GM21423 (cell line): ENCODE data around the gene B3GNT7.
A peak's percentile ranks its signal among the peaks of the same experiment; 100 is the strongest.

Experiments
- ATAC-seq: cut with Tn5 transposase; IDR thresholded peaks from one replicate; pipeline ENCODE4 v1.9.1; 2021; ENCODE audit warnings: mild to moderate bottlenecking, moderate library complexity; ENCODE audit not compliant: unreplicated experiment

Gene B3GNT7

DNA sequence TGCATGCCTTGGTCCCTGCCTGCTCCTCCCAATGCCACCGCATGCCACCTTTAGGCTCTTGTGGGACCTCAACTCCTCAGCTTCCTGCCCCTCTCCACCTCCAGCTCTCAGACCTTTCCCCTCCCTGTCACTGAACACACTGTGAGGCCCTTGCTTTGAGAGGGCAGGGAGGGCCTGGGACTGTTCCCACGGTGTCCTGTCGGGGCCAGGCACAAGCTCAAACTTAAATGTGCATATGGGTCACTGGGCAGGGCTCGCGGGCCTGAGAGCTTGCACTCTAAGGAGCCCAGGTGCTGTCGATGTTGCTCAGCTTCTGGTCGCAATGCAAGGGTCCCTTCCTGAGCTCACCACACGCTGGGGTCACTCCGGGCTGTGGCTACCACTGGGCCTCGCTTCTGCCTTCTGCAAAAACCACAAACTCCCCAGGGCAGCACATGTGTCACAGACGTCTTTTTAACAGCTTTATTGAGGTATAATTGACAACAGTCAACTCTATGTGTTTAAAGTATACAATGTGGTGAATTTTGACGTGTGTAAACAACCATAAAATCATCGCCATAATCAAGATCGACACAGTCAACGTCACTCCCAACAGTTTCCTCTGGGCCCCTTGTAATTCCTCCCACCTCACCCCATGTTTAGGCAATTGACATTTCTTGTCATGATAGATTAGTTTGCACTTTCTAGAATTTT lies 11.9 kb upstream of the B3GNT7 start:
- no peak for ATAC-seq

GRCh38 chr2:231384109-231384435 lies 11.4 kb upstream of the B3GNT7 start:
- ATAC-seq, result no peak

- no peak for ATAC-seq
Measured at GRCh38 chr2:231384970-231385369, 10.5 kb upstream of the B3GNT7 start.

DNA sequence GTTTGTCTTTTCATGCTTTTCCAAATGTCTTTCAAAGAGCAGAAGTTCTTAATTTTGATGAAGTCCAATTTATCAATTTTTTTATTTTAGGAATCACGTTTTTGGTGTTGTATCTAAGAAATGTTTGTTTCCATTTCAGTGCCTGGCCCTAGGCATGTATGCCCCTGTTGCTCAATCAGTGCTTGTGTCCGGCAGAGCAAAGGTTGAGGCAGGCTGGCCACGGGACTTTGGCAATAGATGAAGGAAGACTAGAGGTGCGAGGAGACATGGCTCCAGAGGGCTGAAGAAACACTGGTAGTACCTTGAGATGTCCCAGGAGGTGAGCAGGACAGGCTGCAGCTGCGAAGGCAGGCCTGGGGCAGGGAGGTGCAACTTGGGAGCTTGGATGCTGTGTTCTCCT lies 10.1 kb upstream of the B3GNT7 start:
- ATAC-seq, result no peak

DNA sequence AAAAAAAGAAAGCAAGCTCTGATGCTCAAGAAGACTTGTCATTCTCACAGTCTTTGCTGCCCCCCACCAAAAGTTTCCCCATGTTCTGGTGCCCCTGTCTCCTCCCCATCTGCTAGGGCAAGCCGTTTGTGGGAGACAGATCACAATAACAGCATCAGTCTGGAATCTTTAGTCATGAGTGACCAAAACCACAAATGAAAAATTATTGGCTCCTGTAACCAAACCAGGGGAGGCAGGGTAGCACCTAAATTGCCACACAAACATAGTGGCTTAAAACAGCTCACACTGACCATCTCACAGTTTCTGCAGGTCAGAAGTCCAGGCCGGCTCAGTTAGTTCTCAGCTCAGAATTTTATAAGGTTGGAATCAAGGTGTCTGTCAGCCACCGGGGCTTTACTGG lies 9.1 kb upstream of the B3GNT7 start:
- ATAC-seq, result no peak

DNA sequence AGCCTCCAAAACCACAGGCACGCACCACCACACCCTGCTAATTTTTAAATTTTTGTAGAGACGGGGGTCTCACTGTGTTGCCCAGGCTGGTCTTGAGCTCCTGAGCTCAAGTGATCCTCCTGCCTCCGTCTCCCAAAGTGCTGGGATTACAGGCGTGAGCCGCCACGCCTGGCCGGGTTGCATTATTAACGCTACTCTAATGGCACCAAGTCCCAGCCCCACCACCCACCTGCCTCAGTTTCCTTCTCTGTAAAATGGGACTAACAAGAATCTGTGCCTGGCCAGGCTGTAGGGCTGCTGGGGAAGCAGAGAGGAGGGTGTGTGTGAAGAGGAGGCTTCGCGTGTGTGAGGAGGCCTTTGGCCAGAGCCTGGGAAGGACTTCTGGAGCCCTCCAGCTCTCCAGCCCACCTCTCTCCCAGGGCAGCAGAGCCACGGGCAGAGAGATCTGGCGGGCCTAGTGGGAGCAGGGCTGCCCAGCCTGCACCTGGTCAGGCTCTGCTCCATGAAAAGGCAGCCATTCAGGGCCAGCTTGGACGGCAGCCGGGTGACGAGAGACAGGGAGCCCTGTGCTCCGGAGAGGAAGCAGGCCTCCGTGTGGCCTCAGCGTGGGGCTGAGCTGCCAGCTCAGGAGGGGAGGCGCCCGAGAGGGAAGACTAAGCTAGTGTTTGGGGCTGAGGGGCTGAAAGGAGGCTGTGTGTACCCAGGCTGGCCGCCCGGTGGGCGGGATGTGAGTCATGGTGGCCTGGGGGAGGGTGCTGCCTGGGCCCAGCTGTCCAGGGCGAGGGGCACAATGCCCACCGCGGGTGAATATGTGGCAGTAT lies 7.4 kb upstream of the B3GNT7 start:
- ATAC-seq, result no peak

DNA sequence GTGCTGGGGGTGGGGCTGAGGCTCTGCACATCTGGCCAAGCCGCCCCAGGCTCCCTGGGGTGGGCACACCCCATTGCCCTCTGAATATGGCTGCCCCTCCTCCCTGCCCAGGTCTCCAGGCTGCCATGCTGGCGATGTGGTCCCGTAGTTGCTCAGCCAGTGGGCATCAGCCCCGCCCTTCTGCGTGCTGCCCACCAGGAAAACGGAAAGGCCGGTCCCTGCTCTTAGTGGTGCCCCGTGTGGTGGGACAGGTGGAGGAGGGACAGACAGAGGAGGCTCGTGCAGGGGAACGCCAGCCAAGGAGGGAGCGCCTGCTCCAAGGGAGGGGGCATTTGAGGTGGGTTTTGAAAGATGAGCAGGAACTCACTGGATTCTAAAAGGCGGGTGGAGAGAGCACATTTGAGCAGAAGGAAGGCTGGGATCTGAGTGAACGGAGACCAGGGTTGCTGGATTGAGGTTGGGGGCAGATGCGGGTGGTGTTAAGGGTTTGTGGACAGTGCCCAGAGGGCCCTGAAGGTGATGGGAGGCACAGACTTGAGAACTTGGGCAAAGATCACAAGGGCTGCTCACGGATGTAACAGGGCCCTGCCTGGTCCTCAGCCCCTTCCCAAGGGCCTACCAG lies 6.7 kb upstream of the B3GNT7 start:
- ATAC-seq, result no peak

DNA sequence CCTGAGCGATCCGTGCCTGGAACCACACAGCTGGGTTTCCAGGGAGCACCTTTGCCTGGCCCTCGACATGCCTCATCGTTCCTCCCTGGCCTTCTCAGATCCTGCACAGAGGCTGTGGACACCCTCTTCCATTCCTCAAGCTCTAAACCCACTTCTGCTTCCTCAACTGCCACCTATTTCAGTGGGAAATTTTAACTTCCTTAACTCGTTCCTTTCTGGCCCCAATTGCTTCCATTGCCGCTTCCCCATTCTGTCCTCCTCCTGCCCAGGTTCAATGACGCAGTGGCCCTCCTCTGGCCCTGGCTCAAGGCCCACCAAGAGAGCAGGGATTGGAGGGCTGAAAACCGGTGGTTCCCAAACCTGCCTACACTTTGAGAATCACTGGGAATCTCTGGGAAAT lies 4.8 kb upstream of the B3GNT7 start:
- ATAC-seq, result no peak

- ATAC-seq, result peak; percentile 19
Measured at GRCh38 chr2:231391981-231392380, 3.5 kb upstream of the B3GNT7 start.

GRCh38 chr2:231392431-231393148 lies 2.9 kb upstream of the B3GNT7 start:
- ATAC-seq, result no peak

GRCh38 chr2:231393149-231394131 lies 2.1 kb upstream of the B3GNT7 start:
- peak; percentile 39 for ATAC-seq

DNA sequence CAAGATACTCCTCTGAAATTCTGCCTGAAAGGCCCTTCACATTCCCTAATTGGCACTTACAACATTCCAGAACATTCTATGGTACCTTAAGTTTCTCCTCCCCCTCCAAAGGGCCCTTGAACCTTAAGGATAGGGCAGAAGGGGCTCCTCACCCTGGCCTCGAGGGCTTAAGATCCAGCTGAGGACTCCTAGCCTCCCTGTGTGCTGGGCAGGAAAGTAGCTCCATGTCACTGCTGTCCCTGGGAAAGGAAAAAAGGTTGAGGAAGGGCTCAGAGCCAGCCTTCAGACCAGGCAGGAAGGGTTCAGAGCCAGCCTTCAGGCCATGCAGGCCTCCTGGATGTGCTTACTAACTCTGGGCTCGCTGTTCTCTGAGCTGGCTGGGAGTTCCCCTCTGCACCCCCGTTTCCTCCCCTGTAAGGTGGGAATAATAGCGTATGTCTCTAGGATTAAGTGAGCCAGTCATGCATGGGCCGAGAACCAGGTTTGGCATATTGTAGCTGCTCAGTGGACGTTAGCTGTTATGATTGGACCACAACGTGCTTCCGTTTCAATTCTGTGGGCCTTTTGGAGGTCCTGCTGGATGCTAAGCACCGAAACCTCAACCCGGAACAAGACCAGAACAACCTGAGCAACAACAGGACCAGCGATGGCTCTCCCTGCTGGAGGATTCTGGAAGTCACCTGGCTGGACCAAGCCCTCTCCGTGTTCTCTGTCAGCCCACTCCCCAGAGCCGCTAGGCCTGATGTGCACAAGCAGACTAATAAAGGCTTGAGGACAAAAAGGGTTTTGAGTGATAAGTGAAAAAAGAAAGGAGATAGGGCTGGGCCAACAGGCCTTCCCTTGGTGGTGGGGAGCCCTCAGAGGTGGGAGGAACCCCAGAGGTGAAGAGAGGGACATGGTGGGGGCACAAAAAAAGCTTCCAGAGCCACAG lies 1.0 kb upstream of the B3GNT7 start:
- peak; percentile 36 for ATAC-seq

- ATAC-seq, result no peak
Measured at GRCh38 chr2:231396058-231396821, 730 bp downstream of the B3GNT7 start.

DNA sequence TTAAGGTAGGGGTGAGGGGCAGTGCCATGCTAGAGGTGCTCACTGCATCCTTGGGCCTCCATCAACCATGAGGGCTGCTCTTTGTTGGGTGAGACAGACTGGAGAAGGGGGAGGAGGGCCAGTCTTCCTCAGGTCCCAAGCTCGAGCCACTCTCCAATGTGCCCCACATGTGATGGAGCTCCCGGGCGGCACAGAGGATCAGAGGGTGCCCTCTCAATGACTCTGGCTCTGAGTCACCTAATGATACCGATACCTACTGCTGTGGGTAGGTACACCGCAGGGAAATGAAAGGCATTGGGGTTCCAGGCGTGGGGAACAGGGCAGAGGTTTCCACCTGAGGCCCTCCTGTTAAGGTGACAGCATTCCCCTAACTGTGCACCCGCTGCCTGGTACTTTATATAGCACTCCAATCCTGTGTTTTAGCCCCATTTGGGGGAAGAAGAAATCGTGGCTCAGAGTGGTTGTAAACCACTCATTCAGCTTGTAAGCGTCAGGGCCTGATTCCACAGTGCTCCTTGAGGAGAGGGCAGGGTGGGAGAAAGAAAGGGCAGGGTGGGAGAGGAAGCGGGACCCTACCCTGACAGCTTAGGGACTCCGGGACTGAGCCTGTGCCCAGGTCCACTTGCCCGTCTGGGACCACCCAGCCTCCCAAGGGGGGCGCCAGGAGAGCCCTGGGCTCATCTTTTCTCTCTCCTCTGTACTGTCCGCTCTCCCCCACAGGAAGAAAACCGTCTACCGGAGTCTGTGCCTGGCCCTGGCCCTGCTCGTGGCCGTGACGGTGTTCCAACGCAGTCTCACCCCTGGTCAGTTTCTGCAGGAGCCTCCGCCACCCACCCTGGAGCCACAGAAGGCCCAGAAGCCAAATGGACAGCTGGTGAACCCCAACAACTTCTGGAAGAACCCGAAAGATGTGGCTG lies 1.8 kb downstream of the B3GNT7 start:
- ATAC-seq, result no peak

DNA sequence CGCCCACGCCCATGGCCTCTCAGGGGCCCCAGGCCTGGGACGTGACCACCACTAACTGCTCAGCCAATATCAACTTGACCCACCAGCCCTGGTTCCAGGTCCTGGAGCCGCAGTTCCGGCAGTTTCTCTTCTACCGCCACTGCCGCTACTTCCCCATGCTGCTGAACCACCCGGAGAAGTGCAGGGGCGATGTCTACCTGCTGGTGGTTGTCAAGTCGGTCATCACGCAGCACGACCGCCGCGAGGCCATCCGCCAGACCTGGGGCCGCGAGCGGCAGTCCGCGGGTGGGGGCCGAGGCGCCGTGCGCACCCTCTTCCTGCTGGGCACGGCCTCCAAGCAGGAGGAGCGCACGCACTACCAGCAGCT lies 2.4 kb downstream of the B3GNT7 start:
- no peak for ATAC-seq

DNA sequence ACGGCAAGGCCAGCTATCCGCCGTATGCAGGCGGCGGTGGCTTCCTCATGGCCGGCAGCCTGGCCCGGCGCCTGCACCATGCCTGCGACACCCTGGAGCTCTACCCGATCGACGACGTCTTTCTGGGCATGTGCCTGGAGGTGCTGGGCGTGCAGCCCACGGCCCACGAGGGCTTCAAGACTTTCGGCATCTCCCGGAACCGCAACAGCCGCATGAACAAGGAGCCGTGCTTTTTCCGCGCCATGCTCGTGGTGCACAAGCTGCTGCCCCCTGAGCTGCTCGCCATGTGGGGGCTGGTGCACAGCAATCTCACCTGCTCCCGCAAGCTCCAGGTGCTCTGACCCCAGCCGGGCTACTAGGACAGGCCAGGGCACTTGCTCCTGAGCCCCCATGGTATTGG lies 3.1 kb downstream of the B3GNT7 start:
- no peak for ATAC-seq

- no peak for ATAC-seq
Measured at GRCh38 chr2:231399046-231399852, 3.7 kb downstream of the B3GNT7 start.
